Chondrocyte (in vitro differentiated cells): Measurements from ENCODE around the gene XRCC5. TPM values are rescaled to one million over a fixed set of nuclear protein-coding genes. Genes with fewer than 3 reads are reported as not detected.
A peak's percentile ranks its signal among the peaks of the same experiment; 100 is the strongest.

ENCODE experiments used
- DNase-seq: peaks from one replicate; pipeline ENCODE4 v3.0.0; 2021; ENCODE audit warnings: mixed read lengths, low spot score
- H3K27ac Mint-ChIP-seq: one replicate; pipeline ENCODE4 v1.8.0; 2021; ENCODE audit warnings: mild to moderate bottlenecking, moderate library complexity, mixed read lengths; ENCODE audit not compliant: unreplicated experiment
- H3K27me3 Mint-ChIP-seq: 2 replicates; pipeline ENCODE4 v1.8.0; 2021; ENCODE audit warnings: low read depth, mixed read lengths
- H3K36me3 Mint-ChIP-seq: 2 replicates; pipeline ENCODE4 v1.8.0; 2021; ENCODE audit warnings: low read depth, mixed read lengths
- H3K4me1 Mint-ChIP-seq: 2 replicates; pipeline ENCODE4 v1.8.0; 2021; ENCODE audit warnings: low read depth, mild to moderate bottlenecking, mixed read lengths
- H3K4me3 Mint-ChIP-seq: one replicate; pipeline ENCODE4 v1.8.0; 2021; ENCODE audit warnings: mild to moderate bottlenecking, moderate library complexity, mixed read lengths; ENCODE audit not compliant: unreplicated experiment
- H3K9me3 Mint-ChIP-seq: 2 replicates; pipeline ENCODE4 v1.8.0; 2021; ENCODE audit warnings: low read depth, mixed read lengths
- total RNA-seq: library from RNA; stranded (reverse); gene quantifications from 3 replicates; pipeline ENCODE4 v1.2.1, GENCODE V29; 2021
- TF ChIP-seq, protein P1 (sequence below): fragments of 200-600 bp; sonication (generic); IDR thresholded peaks from 2 replicates; pipeline ENCODE4 v1.5.0; 2021; ENCODE audit warnings: antibody characterized with exemption, mild to moderate bottlenecking, moderate library complexity

Gene XRCC5
- total RNA-seq, 1 donor from 2014 or later: 154 TPM

DNA sequence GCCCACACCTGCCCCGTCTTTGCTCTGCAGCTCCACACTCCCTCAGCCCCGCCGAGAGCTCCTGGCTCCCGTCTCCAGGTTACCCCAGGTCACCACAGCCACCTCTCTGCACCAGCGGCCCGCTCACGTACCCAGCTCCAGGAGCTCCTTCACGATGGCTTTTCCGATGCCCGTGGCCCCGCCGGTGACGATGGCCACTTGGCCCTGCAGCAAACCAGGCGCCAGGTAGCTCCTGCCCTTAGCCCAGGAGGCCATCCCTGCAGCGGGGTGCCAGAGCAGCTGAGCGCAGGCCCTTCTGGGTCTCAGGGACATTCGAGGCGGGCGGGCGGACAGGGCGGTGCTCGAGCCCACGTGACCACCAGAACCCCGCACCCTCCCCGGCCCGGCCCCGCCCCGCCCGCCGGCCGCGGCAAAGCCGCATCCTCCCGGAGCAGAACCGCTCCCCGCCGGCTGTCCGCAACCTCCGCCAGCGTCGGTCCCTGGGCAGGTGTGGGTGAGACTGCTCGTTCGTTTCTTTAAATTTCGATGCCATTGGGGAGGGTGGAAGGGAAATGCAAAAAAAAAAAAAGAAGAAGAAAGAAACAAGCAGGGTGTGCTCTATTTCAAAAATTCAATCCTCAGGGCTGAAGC is 27.5 kb upstream of the XRCC5 start, which contains the start of the genes PECR and TMEM169:
Gene PECR (minus strand): TSS at position 323 of the 630 bp plus-strand sequence. CDS start 68 bp downstream, at position 255.
Gene TMEM169 (plus strand): TSS at position 433 of the 630 bp plus-strand sequence. CDS start 14,045 bp downstream, outside the sequence.
- peak within 1 kb of the TSS; percentile 81 for H3K4me3 Mint-ChIP-seq
- TF ChIP-seq, protein P1, sequence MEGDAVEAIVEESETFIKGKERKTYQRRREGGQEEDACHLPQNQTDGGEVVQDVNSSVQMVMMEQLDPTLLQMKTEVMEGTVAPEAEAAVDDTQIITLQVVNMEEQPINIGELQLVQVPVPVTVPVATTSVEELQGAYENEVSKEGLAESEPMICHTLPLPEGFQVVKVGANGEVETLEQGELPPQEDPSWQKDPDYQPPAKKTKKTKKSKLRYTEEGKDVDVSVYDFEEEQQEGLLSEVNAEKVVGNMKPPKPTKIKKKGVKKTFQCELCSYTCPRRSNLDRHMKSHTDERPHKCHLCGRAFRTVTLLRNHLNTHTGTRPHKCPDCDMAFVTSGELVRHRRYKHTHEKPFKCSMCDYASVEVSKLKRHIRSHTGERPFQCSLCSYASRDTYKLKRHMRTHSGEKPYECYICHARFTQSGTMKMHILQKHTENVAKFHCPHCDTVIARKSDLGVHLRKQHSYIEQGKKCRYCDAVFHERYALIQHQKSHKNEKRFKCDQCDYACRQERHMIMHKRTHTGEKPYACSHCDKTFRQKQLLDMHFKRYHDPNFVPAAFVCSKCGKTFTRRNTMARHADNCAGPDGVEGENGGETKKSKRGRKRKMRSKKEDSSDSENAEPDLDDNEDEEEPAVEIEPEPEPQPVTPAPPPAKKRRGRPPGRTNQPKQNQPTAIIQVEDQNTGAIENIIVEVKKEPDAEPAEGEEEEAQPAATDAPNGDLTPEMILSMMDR: no peak
- H3K4me1 Mint-ChIP-seq: peaks cover 23% of the 10 kb centered on the region
- H3K27ac Mint-ChIP-seq: peak within 1 kb of the TSS; percentile 65
- H3K27me3 Mint-ChIP-seq: no peaks in the 10 kb centered on the region
- DNase-seq: no peak
- H3K9me3 Mint-ChIP-seq: no peaks in the 10 kb centered on the region
- H3K36me3 Mint-ChIP-seq: no peaks in the 10 kb centered on the region

DNA sequence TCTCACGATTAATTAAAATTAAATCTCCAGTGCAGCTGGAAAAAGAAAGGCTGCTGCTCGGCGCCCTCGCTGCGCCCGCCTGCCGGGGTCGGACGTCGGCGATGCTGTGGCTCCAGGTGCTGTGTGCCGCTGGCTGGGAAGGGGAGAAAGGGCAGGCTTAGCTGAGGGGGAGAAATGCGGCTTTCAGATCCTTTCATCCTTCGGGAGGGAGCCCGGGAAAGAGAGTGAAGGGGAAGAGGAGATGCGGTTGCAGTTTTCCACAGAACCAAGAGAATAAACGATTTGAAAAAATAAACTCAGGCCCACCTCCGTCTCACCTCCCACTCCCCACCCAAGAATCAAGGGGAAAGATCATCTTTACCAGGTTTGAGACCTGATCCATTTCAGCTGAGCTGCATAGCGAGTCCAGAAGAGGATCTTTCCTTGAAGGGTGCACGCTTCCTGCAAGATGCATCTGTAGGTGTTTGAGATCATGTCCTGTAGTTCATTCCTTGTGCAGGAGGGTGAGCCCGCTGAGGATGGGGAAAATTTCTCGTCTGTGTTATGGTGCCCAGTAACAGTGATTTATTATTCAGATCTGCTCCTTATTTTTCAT is 26.9 kb upstream of the XRCC5 start:
- DNase-seq: no peak
- H3K36me3 Mint-ChIP-seq: no peaks in the 10 kb centered on the region
- no peaks in the 10 kb centered on the region for H3K27me3 Mint-ChIP-seq
- no peaks in the 10 kb centered on the region for H3K9me3 Mint-ChIP-seq
- peaks cover 23% of the 10 kb centered on the region for H3K4me1 Mint-ChIP-seq
- H3K4me3 Mint-ChIP-seq: peak overlapping the region; percentile 81
- TF ChIP-seq, protein P1: no peak
- H3K27ac Mint-ChIP-seq: peak overlapping the region; percentile 65

DNA sequence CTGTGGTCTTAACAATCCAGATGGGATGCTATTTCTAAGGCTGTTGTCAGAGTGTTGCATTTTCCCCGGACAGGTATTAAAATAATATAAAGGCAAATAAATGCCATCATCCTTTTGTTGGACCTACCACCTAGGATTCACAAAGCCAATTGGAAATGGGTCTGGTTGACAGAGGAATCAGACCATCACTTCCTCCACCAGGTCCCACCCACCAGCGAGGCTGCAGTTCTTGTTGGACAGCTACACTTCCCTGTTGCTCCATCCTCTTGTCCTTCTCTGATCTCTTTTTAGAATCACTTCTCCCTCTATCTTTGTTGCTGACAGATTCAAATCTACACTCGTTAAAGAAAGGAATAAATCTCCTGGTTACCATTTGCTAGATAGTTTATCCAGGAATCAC is 26.3 kb upstream of the XRCC5 start:
- Mint-ChIP-seq H3K4me3 (peak overlapping the region; percentile 81), H3K9me3 (no peaks in the 10 kb centered on the region), H3K27ac (no peak overlapping the region), H3K4me1 (peaks cover 23% of the 10 kb centered on the region), H3K27me3 (no peaks in the 10 kb centered on the region), H3K36me3 (no peaks in the 10 kb centered on the region)
- no peak for DNase-seq
- TF ChIP-seq, protein P1: no peak

DNA sequence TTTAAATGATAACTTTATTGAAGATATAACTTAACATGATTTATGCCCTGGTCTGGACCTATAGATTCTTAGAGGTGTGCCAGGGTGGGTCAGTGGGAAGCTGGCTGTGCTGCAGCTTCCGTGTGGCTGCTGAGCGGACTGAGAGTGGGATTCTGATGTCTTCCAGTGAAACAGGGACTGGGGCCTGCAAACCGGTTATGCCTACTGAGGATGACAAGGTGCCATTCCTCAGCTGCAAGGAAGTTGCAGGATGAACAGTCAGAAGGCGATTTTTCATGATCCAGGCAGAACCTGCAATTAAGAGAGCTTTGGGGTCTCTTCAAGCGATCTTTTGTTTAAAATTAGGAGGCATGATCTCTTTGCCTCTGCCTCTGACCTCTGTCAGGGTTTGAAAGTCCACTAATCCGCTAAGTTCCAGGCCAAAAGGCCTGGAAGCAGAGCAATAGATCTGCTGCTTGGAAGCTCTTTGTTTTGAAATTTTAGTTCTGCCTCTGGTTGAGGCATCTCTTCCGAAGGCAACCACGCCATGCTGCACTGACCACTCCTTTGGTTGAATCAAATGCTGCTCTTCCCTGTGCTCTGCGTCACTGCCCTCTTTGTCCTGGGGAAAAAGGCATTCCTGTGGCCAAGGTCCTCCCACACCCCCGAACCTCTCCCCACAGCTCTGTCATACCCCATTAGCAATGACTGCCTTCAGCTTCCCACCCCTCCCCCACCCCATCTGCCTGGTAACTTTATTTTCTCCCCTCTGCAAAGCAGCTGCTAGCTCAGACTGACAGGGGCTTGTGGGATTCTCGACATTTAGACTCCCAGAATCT is 25.5 kb upstream of the XRCC5 start:
- TF ChIP-seq, protein P1: no peak
- Mint-ChIP-seq H3K36me3 (no peaks in the 10 kb centered on the region), H3K9me3 (no peaks in the 10 kb centered on the region), H3K4me1 (peaks cover 22% of the 10 kb centered on the region), H3K4me3 (no peak overlapping the region), H3K27ac (no peak overlapping the region), H3K27me3 (no peaks in the 10 kb centered on the region)
- no peak for DNase-seq

DNA sequence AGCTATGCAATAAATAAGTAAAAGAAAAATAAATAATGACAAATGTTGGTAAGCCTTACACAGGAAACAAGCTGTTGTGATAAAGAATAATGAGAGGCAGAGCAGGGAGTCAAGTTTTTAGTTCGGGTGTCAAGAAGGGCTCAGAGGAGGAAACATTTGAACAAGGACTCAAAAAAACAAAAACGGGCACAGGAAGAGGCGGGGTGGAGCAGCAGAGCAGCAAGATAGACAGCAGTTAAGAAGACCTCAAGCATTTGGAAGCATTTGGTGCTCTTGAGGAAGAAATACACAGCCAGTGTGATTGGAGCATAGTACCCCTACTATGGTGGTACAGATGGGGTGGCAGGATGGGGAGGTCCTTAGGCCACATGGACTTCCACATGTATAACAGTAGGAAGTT is 24.6 kb upstream of the XRCC5 start:
- no peaks in the 10 kb centered on the region for H3K27me3 Mint-ChIP-seq
- DNase-seq: no peak
- no peak overlapping the region for H3K4me3 Mint-ChIP-seq
- no peaks in the 10 kb centered on the region for H3K36me3 Mint-ChIP-seq
- no peaks in the 10 kb centered on the region for H3K9me3 Mint-ChIP-seq
- TF ChIP-seq, protein P1: no peak
- H3K4me1 Mint-ChIP-seq: peaks cover 19% of the 10 kb centered on the region
- no peak overlapping the region for H3K27ac Mint-ChIP-seq
